ENCODE data around the gene THUMPD3. TPM values are rescaled to one million over a fixed set of nuclear protein-coding genes. Genes with fewer than 3 reads are reported as not detected.
A peak's percentile ranks its signal among the peaks of the same experiment; 100 is the strongest.

The THUMPD3 gene
- total and polyA plus RNA-seq, 2 of the 13 experiments (the other 11 are each of a cell fraction or from before 2014, with no cell fraction given): 31.2 to 44.1 TPM

DNA sequence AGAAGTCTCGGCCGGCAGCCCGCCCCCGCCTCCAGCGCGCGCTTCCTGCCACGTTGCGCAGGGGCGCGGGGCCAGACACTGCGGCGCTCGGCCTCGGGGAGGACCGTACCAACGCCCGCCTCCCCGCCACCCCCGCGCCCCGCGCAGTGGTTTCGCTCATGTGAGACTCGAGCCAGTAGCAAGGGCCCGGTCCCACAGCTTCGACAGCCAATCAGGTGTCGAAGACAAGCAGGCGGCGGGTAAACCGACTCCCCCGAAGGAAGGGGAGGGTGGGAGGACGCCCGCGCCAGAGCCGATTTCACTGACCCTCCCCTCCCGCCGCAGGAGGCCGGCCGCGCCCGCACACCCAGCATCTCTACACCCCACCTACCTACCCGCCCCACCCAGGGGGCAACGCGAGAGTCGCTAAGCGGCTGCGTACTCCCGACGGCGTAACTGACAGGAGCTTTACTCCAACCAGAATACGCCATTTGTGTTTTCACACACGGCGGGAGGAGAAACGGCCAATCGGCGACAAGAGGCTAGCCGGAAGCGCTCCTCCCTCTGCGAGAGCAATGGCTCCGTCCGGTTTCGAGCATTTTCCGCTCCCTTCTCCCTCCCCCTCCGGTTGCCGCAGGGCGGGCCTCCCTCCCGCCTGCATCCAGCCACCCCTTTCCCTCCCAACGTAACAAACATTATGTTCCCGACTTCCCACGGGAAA is 33.9 kb downstream of the THUMPD3 start (continued):
- TF ChIP-seq ZSCAN22 (CRISPR knock-in tag; IDR thresholded peaks at IDR 0.05) (no peak), ZBTB21 (CRISPR knock-in tag; IDR thresholded peaks at IDR 0.05) (no peak), ZNF263 (CRISPR knock-in tag; IDR thresholded peaks at IDR 0.05) (peak; percentile 61), MBD4 (IDR thresholded peaks at IDR 0.05; ENCODE audit: borderline replicate concordance, low read length) (no peak), HNRNPH1 (optimal IDR thresholded peaks at IDR 0.05; ENCODE audit: low read depth, low read length) (peak; percentile 91), NFRKB (IDR thresholded peaks at IDR 0.05) (no peak), ZNF790 (CRISPR knock-in tag; IDR thresholded peaks at IDR 0.05; ENCODE audit: borderline replicate concordance) (no peak), ZNF678 (CRISPR knock-in tag; IDR thresholded peaks at IDR 0.05) (peak; percentile 35; the same call in 1 of the 2 replicates), ZNF574 (CRISPR knock-in tag; IDR thresholded peaks at IDR 0.05) (peak; percentile 71), ZNF883 (CRISPR knock-in tag; IDR thresholded peaks at IDR 0.05; ENCODE audit: not compliant biosample characterization) (peak; percentile 76), EEA1 (CRISPR knock-in tag; IDR thresholded peaks at IDR 0.05; ENCODE audit: borderline replicate concordance) (0 out of 2 replicates have a peak, but pooled peaks have one; percentile 13), ATF1 (CRISPR knock-in tag; IDR thresholded peaks at IDR 0.05) (peak; percentile 86), ZNF704 (CRISPR knock-in tag; IDR thresholded peaks at IDR 0.05; ENCODE audit: borderline replicate concordance) (peak; percentile 49; the same call in 1 of the 2 replicates), ZBTB33 (CRISPR knock-in tag; IDR thresholded peaks at IDR 0.05) (0 out of 2 replicates have a peak, but pooled peaks have one; percentile 8), ZNF773 (CRISPR knock-in tag; IDR thresholded peaks at IDR 0.05; ENCODE audit: borderline replicate concordance) (no peak), ZFP37 (CRISPR knock-in tag; IDR thresholded peaks at IDR 0.05; ENCODE audit: borderline replicate concordance) (no peak; the same call in 1 of the 2 replicates), RFXAP (CRISPR knock-in tag; IDR thresholded peaks at IDR 0.05; ENCODE audit: borderline replicate concordance) (peak; percentile 17; the same call in 1 of the 2 replicates), ZNF501 (CRISPR knock-in tag; IDR thresholded peaks at IDR 0.05) (peak; percentile 58; the same call in 1 of the 2 replicates), ZNF331 (CRISPR knock-in tag; IDR thresholded peaks at IDR 0.05) (no peak), YEATS4 (CRISPR knock-in tag; IDR thresholded peaks at IDR 0.05; ENCODE audit: borderline replicate concordance) (peak; percentile 95), MYPOP (CRISPR knock-in tag; IDR thresholded peaks at IDR 0.05) (peak; percentile 68)
- TF ChIP-seq, protein P1, sequence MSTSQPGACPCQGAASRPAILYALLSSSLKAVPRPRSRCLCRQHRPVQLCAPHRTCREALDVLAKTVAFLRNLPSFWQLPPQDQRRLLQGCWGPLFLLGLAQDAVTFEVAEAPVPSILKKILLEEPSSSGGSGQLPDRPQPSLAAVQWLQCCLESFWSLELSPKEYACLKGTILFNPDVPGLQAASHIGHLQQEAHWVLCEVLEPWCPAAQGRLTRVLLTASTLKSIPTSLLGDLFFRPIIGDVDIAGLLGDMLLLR (CRISPR knock-in tag; IDR thresholded peaks at IDR 0.05): no peak

Data from HepG2 (cell line).